ENCODE data around the gene MND1.

Gene MND1

GRCh38 chr4:153346563-153346962, 2.1 kb downstream of the MND1 start:
- peak; percentile 38 for DNase-seq

- no peak for DNase-seq
Observed at GRCh38 chr4:153347117-153347516, 2.6 kb downstream of the MND1 start.

GRCh38 chr4:153348006-153348405, 3.5 kb downstream of the MND1 start:
- peak; percentile 36 for DNase-seq

- DNase-seq, result peak; percentile 15
Observed at GRCh38 chr4:153349206-153349805, 4.8 kb downstream of the MND1 start.

DNA sequence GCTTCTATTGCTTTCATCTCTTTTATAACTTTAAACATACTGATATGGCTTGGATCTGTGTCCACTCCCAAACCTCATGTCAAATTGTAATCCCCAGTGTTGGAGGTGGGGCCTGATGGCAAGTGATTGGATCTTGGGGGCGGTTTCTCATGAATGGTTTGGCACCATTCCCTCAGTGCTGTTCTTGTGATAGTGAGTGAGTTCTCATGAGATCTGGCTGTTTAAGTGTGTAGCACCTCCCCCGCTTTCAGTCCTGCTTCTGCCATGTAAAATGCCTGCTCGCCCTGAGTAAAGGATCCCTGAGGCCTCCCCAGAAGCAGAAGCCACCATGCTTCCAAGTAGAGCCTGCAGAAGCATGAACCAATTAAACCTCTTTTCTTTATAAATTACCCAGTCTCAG, 17.7 kb downstream of the MND1 start:
- DNase-seq, result peak; percentile 36

DNA sequence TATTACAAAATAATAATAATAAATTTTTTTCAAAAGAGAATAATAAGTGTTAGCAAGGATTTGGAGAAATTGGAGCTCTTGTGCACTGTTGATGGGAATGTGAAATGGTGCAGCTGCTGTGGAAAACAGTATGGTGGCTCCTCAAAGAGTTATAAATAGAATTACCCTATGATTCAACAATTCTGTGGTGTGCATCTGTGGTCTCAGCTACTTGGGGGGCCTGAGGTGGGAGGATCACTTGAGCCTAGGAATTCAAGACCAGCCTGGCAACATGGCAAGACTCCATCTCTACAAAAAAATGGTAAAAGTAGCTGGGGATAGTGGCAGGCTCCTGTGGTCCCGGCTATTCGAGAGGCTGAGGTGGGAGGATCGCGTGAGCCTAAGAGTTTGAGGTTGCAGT, 19.6 kb downstream of the MND1 start:
- DNase-seq, result peak; percentile 65

DNA sequence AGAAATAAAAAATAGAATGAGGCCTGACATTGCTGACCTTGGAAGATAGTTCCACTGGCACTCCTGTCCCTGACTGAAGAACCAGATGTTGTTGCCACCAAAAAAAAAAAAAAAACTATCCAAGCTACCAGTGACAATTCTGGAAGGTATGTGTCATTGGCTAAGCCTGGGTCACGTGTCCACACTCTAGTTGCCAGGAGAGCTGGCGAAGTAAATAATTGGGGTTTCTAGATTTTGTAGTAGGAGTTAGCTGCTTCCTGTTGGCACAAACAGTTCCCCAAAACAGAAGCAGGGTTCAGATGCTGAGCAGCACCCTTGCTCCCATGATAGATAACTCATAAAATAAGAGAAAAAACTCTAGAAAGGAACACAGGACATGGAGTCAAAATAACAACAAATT, 20.5 kb downstream of the MND1 start:
- DNase-seq, result no peak

- DNase-seq, result no peak
Observed at GRCh38 chr4:153366486-153366885, 22.0 kb downstream of the MND1 start.

DNA sequence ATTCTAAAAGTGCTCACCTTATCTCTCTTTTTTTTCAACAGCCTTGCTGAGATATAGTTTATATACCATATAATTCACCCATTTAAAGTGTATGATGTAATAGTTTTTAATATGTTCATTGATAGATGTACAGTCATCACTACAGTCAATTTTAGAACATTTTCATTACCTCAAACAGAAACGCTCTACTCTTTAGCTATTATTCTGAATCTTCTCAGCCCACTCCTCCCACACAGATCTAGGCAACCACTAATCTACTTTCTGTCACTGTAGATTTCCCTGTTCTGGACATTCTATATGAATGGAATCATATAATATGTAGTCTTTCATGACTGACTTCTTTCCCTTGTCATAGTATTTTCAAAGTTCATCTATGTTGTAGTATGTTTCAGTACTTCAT, 22.6 kb downstream of the MND1 start:
- DNase-seq, result no peak

DNA sequence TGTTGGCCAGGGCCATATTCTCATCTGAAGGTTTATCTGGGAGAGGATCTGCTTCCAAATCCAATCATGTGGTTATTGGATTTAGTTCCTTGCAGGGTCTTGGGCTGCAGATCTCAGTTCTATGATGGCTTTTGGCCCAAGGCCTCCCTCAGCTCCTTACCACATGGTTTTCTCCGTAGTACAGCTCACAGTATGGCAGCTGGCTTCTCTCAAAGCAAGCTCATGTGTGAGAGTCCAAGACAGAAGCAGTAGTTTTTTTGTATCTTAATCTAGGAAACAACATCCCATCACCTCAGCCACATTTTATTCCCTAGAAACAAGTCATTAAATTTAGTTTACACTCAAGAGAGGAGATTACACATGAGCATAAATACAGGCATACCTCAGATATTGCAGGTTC, 24.5 kb downstream of the MND1 start:
- DNase-seq, result no peak

- DNase-seq, result no peak
Observed at GRCh38 chr4:153371701-153372234, 27.3 kb downstream of the MND1 start.

DNA sequence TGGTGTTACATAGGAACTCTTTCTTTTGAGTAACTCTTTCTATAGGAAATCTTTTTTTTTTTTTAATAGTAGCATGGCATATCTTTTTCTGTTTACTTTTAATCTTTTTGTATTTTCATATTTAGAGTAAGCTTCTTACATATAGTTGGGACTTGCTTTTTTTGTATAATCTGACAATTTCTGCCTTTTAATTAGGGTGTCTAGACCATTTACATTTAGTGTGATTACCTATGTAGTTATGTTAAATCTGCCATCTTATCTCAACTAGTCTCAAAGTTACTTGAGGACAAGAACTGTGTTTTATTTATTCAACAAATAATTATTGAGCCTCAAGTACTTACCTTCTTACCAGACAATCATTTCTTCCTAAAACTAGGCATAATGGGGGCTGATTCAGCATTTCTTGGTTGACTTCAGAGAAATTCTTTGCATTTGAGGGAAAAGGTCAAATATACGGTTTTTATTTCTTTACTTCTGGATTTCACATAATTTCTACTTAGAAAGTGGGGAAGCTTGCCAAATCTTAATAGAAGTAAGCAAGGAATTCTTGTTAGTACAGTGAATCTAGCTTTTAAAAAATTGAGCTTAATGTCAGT, 28.6 kb downstream of the MND1 start:
- no peak for DNase-seq

- peak; percentile 90 for DNase-seq
Observed at GRCh38 chr4:153374442-153374841, 30.0 kb downstream of the MND1 start.

- no peak for DNase-seq
Observed at GRCh38 chr4:153375303-153375702, 30.8 kb downstream of the MND1 start.

- peak; percentile 64 for DNase-seq
Observed at GRCh38 chr4:153383131-153383530, 38.6 kb downstream of the MND1 start.

- DNase-seq, result no peak
Observed at GRCh38 chr4:153384160-153384559, 39.7 kb downstream of the MND1 start.

DNA sequence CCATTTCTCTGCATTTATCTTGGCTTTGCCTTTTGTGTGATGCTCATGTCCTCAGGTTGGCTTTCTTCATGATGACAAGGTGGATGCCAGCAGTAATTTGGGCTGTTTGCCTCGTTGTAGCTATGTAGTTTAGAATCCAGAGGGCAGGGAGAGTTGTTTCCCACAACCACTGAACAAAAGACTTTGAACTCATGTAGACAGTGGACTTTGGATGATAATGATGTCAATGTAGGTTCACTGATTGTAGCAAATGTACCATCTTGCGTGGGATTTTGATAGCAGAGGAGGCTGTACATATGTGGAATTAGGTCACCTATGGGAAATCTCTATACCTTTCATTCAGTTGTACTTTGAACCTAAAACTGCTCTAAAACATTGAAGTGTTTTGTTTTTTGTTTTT, 41.3 kb downstream of the MND1 start:
- DNase-seq, result no peak

DNA sequence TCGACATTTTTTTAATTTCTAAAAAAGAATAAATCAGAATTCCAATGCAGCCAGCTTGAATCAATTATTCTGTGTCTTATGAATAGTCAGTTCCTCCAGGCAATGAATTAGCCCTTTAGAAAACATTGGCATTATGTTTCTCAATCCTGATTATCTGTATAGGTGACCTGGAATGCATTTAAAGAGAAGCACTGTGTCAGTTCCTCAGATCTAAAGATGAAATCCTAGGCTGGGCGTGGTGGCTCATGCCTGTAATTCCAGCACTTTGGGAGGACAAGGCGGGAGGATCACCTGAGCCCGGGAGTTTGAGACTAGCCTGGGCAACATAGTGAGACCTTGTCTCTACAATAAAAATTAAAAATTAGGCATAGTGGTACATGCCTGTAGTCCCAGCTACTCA, 43.5 kb downstream of the MND1 start:
- DNase-seq, result no peak

DNA sequence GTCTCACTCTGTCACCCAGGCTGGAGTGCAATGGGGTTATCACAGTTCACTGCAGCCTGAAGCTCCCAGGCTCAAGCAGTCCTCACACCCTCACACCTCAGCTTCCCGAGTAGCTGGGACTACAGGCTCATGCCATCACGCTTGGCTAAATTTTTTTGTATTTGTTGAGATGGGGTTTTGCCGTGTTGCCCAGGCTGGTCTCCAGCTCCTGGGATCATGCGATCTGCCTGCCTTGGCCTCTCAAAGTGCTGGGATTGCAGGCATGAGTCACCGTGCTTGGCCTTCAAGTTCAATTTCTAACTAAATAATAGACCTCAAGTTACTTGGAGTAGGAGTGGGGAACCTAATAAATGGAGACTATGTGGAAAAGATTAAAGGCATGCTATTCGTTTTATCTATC, 48.9 kb downstream of the MND1 start:
- peak; percentile 69 for DNase-seq

DNA sequence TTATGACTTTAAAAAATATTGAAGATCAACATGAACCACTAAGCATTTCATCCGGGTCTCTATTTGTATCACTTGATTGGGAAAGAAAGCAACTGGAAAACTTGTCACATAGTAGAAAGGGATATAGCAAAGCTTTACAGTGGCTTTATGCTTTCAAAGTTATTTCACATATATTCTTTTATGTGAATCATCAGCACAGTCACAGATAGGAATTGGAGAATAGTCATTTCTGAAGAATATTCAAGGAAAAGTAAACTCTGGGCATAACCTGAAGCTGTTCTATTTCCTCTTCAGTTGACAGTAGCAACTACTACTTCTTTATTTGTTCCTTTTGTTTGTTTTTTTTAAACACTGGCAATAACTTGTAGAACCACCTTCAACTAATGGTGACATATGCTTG, 50.5 kb downstream of the MND1 start:
- no peak for DNase-seq

DNA sequence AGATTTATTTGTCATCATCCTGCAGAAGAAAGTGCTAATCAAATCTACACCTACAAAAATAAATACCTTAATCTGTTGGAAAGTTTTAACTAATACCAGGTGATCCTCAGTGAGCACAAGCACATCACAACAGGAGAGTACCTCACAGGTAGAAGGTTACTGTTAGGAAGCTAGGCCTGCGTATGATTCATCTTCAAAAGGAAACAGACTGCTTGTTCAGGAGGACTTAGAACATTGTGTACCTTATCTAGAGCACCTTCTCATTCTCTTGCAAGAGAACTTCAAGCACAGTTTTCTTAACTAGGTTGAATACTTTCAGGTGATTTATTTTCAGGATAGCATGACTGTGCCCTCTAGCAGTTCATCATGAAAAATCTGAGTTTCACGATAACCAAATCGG, 54.2 kb downstream of the MND1 start:
- DNase-seq, result no peak

DNA sequence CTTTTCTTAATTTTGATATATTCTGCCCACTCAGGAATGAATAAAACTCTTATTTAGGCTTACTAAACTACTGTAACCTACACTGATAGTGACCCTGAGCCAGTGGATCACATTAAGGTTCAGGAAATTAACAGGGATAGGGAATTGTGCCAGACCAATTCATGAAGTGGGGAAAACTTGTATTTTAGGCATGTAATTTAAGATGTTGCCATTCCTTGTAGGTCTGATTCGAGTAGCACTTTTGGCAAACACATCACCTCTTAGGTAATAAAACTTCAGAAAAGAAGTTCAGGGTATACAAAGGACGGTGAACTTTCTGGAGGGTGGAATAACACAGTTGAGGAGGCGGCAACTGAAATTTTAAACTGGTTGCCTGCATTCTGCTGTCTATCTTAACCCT, 54.9 kb downstream of the MND1 start:
- DNase-seq, result no peak

DNA sequence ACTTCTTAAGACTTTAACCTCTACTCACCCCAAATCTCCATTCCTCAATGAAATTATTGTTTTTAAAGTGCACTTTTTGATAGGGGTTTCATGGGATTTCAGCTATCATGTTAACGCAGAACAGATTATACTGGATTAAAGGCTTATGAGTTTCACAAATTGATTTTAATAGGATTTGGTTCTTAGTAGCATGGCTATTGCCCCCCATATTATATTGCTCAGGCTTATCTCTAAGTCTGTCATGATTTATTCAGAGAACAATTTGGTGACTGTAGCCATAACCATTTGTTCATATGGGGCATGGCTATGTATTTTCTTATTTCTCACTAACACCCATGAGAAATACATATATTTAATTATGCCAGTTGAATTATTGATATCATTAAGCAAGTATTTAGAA, 57.0 kb downstream of the MND1 start:
- no peak for DNase-seq

DNA sequence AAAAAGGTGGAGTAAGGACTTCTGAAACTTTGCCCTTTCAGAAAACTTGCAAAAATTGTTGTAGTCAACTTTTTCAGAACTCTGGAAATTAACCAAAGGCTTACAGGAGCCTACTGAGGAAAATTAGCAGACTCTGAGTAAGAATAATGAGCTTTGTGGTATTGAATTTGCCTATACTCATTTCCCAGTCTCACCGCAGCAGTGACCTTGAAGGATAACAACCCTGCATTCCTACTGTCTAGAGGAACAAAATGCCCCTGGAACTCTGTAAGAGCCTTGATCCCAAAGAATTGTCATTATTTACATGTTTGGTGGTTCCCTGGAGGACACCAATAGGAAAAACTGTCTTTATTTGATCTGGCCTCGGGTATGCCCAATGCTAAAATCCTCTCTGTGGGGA, 57.9 kb downstream of the MND1 start:
- DNase-seq, result peak; percentile 81

DNA sequence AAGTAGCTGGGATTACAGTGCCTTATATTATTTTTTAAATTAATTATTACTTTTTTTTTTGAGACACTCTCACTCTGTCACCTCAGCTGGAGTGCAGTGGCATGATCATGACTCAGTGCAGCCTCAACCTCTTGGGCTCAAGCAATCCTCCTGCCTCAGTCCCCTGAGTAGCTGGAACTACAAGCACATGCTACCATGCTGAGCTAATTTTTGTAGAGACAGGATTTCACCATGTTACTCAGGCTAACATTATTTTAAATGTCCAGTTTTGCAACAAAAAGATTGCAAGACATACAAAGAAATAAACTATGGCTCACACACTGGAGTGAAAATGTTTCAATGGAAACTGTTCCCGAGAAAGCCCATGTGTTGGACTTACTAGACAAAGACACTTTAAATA, 59.2 kb downstream of the MND1 start:
- DNase-seq, result no peak

Measured in fibroblast of skin of abdomen (primary cell).